ENCODE measurements around the gene FAM107A. TPM values are rescaled to one million over a fixed set of nuclear protein-coding genes. Genes with fewer than 3 reads are reported as not detected.

FAM107A gene
- total RNA-seq, 1 donor from 2014 or later, result not detected

DNA sequence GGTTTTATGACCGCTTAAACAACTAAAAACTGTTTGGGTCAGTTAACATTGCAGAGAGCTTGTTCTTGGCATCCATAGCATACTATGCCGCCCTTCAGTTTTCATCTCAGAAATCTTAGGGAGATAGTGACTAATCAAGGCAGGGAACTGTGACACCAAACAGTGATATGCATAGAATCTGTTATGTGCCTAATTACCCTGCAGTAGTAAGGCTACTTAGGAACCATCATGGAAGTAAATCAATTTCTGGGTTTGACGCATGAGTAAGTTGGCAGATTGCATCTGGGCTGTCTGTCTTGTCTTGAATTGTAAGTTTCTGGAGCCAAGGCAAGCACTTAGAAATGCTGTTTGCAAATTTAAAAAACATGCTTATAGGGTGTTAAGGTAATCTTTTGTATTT lies 62.8 kb downstream of the FAM107A start:
- Mint-ChIP-seq H3K9me3 (no peaks in the 10 kb centered on the region), H3K36me3 (ENCODE audit: low read depth) (no peaks in the 10 kb centered on the region), H3K4me3 (no peak overlapping the region), H3K27me3 (peaks cover 1% of the 10 kb centered on the region), H3K27ac (no peak overlapping the region), H3K4me1 (no peaks in the 10 kb centered on the region)
- DNase-seq, result no peak
- TF ChIP-seq, protein P1, sequence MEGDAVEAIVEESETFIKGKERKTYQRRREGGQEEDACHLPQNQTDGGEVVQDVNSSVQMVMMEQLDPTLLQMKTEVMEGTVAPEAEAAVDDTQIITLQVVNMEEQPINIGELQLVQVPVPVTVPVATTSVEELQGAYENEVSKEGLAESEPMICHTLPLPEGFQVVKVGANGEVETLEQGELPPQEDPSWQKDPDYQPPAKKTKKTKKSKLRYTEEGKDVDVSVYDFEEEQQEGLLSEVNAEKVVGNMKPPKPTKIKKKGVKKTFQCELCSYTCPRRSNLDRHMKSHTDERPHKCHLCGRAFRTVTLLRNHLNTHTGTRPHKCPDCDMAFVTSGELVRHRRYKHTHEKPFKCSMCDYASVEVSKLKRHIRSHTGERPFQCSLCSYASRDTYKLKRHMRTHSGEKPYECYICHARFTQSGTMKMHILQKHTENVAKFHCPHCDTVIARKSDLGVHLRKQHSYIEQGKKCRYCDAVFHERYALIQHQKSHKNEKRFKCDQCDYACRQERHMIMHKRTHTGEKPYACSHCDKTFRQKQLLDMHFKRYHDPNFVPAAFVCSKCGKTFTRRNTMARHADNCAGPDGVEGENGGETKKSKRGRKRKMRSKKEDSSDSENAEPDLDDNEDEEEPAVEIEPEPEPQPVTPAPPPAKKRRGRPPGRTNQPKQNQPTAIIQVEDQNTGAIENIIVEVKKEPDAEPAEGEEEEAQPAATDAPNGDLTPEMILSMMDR (IDR thresholded peaks at IDR 0.05), result no peak
- CTCF ChIA-PET, result no interaction called here
- no peak for ATAC-seq (ENCODE audit: low read depth)
- intact Hi-C loops (cut with micrococcal nuclease), result no loop called here
- POLR2A ChIA-PET, result no interaction called here

Other genes with a start within 250 kb of the FAM107A start
- 70.3 and 81.3 TPM in 2 replicates for gene PXK, start 244.5 kb downstream of the FAM107A start, total RNA-seq
- 63.0 and 67.3 TPM in 2 replicates for gene PDHB, start 143.6 kb downstream of the FAM107A start, total RNA-seq
- gene KCTD6, start 85.3 kb downstream of the FAM107A start, total RNA-seq, result 8.8 and 10.0 TPM in 2 replicates
- gene ACOX2, start 40.2 kb downstream of the FAM107A start, total RNA-seq, result not detected in 2 replicates
- gene FAM3D, start 89.4 kb upstream of the FAM107A start, total RNA-seq, result not detected in 2 replicates